IPS-20b (cell line): ENCODE results near the gene PTTG1.

Experiments used
- H3K27ac ChIP-seq: one replicate; pipeline ENCODE4 v1.5.1; 2013; ENCODE audit warnings: low read length
- H3K27me3 ChIP-seq: 2 replicates; pipeline ENCODE4 v1.6.1; 2013; ENCODE audit warnings: mild to moderate bottlenecking, low read length, inconsistent platforms; ENCODE audit not compliant: insufficient read depth
- H3K36me3 ChIP-seq: 2 replicates; pipeline ENCODE4 v1.6.1; 2013; ENCODE audit warnings: low read depth, mild to moderate bottlenecking, inconsistent platforms, low read length, moderate library complexity; ENCODE audit not compliant: insufficient read depth
- H3K4me1 ChIP-seq: 2 replicates; pipeline ENCODE4 v1.6.1; 2013; ENCODE audit warnings: mild to moderate bottlenecking, control low read depth, inconsistent platforms, low read length, moderate library complexity; ENCODE audit not compliant: insufficient read depth
- H3K4me3 ChIP-seq: 2 replicates; pipeline ENCODE4 v1.5.1; 2013; ENCODE audit warnings: mild to moderate bottlenecking, low read length, inconsistent platforms
- H3K9ac ChIP-seq: 2 replicates; pipeline ENCODE4 v1.6.1; 2013; ENCODE audit warnings: low read depth, mild to moderate bottlenecking, inconsistent platforms, low read length, moderate library complexity
- H3K9me3 ChIP-seq: 2 replicates; pipeline ENCODE4 v1.6.1; 2013; ENCODE audit warnings: mild to moderate bottlenecking, low read depth, low read length, inconsistent platforms; ENCODE audit not compliant: insufficient read depth

PTTG1 gene

DNA sequence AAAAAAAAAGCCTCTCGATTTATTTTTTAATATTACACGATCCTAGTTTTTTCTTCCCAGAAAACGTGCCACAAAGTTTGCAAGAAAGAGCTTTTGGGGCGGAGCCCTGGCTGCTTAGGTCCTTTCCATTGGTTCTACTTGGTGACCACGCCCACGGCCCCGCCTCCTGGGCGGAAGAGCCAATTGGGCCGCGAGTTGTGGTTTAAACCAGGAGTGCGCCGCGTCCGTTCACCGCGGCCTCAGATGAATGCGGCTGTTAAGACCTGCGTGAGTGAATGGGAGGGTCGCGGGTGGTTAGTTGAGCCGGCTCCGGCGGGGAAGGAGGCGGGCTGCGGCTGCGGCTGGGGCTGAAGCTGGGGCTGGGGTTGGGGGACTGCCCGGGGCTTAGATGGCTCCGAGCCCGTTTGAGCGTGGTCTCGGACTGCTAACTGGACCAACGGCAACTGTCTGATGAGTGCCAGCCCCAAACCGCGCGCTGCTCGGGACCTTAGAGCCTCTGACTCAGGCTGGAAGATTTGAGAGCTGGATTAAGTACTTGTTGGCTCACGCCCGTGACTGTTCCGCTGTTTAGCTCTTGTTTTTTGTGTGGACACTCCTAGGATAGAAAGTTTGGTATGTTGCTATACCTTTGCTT is at the start of gene PTTG1:
Gene PTTG1, plus strand, starts transcription at position 231 of the 634 bp plus-strand sequence. CDS start 458 bp downstream, outside the sequence.
- Histone ChIP-seq H3K27me3 (no peaks in the 10 kb centered on the region), H3K4me1 (peaks cover 26% of the 10 kb centered on the region), H3K9me3 (no peaks in the 10 kb centered on the region), H3K36me3 (peaks cover 43% of the 10 kb centered on the region), H3K4me3 (peak within 1 kb of the TSS; percentile 98), H3K27ac (peak within 1 kb of the TSS; percentile 38), H3K9ac (peak within 1 kb of the TSS; percentile 97)

DNA sequence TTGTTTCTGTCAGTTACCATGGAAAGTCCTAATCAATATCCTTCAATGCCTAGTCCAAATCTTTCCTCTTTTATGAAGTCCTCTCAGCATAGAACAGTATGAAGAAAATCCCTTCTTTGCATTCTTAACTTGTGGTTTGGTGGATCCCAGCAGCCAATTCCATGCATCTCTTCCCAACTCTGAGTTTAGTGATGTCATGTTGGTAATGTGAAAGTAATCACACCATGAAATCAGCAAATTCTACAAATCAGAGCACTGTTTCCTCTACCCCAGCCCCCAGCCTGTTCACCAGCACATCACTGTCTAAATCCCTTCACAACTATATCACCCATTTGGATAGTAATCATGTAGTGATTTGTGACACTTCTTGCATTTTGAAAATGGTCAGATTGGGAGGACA is 46.5 kb upstream of the PTTG1 start:
- Histone ChIP-seq H3K9me3 (no peaks in the 10 kb centered on the region), H3K4me1 (peaks cover 3% of the 10 kb centered on the region; the same call in 1 of the 2 replicates), H3K36me3 (no peaks in the 10 kb centered on the region), H3K9ac (no peak overlapping the region), H3K27ac (no peak overlapping the region), H3K27me3 (peaks cover 21% of the 10 kb centered on the region), H3K4me3 (no peak overlapping the region)

DNA sequence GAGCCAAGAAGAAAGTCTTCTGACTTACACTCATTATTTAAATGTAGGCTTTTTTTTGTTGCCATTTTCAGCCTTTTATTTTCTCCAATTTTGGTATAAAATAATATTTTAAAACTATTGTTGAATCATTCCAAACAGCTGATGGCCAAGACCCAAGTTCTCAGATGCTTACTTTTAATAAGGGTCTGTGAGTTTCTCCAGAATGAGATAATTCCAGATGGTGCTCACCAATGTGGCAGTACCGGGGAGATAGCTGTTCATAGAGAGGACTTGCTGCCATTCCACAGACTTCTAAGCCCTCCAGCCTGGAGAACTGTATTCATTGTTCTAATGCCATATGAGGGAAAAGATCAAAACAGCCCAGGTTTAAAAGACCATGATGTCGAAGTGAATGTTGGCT is 46.0 kb upstream of the PTTG1 start:
- Histone ChIP-seq H3K27ac (no peak overlapping the region), H3K4me1 (peaks cover under 1% of the 10 kb centered on the region; the same call in 1 of the 2 replicates), H3K27me3 (peaks cover 16% of the 10 kb centered on the region), H3K9ac (no peak overlapping the region), H3K4me3 (no peak overlapping the region), H3K9me3 (no peaks in the 10 kb centered on the region), H3K36me3 (no peaks in the 10 kb centered on the region)

DNA sequence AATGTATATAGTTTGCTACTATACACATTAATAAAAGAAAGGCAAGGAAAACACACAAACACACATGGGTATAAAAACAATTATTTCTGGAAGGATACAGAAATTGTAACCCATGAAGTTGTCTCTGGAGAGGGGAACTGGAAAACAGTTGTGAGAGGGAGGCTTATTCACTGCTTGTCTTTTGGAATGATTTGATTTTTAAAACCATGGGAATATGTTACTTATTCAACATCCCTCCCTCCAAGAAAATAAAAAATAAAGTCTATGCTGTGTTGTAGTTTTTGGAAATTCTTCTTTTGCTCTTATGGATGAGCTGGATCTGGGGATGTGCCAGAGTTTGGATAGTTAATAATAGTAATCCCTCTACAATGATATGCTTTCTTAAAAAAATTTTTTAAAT is 45.2 kb upstream of the PTTG1 start:
- Histone ChIP-seq H3K9me3 (no peaks in the 10 kb centered on the region), H3K9ac (no peak overlapping the region), H3K4me3 (no peak overlapping the region), H3K36me3 (no peaks in the 10 kb centered on the region), H3K27me3 (peaks cover 9% of the 10 kb centered on the region; the same call in 1 of the 2 replicates), H3K27ac (no peak overlapping the region), H3K4me1 (no peaks in the 10 kb centered on the region)

DNA sequence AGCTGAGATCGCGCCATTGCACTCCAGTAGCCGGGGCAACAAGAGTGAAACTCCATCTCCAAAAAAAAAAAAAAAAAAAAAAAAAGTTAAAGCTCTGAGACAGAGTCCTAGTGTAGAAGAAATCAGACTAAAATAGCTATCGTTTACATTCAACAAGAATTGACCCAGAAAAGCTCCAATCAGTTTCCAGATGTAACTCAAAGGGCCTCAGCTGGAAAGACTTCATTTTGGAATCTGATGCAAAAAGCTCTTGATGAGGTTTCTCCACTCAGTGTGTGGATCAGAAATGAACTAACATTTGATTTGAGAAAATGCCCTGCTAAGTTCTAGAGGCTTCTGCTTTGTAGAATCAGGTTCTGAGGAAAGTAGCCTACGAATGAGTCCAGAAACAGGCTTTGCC is 44.0 kb upstream of the PTTG1 start:
- no peaks in the 10 kb centered on the region for H3K27me3 ChIP-seq
- H3K4me1 ChIP-seq = no peaks in the 10 kb centered on the region
- H3K4me3 ChIP-seq = no peak overlapping the region
- no peak overlapping the region for H3K27ac ChIP-seq
- H3K9ac ChIP-seq = no peak overlapping the region
- H3K36me3 ChIP-seq = no peaks in the 10 kb centered on the region
- H3K9me3 ChIP-seq = no peaks in the 10 kb centered on the region

DNA sequence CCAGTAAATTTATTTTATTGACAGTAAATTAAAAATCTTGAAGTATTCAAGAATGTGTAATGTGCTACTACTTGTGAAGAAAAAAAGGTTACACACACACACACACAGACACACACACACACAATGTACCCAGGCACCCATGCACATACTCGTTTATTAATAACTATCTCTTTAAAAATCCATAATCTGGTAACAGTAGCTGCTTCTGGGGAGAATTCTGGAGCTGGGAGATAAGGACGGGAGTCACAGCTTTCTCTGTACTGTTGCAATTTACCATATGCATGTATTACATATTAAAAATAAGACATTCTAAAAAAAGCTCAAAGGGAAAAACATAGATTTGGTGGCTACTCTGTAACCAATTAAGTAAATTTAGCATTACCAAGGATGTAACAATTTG is 43.3 kb upstream of the PTTG1 start:
- Histone ChIP-seq H3K9ac (no peak overlapping the region), H3K4me1 (no peaks in the 10 kb centered on the region), H3K9me3 (no peaks in the 10 kb centered on the region), H3K27me3 (no peaks in the 10 kb centered on the region), H3K27ac (no peak overlapping the region), H3K4me3 (no peak overlapping the region), H3K36me3 (no peaks in the 10 kb centered on the region)

DNA sequence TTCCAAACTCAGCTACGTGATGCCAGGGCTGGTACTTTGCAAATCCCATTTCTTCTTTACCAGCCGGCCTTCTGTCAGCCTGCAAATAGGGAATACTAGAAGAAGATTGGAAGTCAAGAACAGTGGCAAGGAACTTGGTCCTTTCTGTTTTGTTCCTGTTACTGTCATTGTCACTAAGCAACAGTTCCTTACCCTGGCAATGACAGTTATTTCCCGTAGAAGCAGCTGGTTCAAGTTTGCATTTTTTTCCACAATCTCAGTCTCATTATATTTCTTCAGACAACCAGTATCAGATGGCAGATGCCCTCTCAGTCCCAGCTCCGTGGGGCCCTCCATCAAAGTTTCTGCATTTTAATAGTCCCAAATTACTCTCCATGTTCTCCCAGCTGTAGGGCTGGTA is 42.1 kb upstream of the PTTG1 start:
- no peaks in the 10 kb centered on the region for H3K36me3 ChIP-seq
- H3K4me3 ChIP-seq = no peak overlapping the region
- no peaks in the 10 kb centered on the region for H3K9me3 ChIP-seq
- H3K9ac ChIP-seq = no peak overlapping the region
- H3K4me1 ChIP-seq = no peaks in the 10 kb centered on the region
- no peak overlapping the region for H3K27ac ChIP-seq
- H3K27me3 ChIP-seq = no peaks in the 10 kb centered on the region

DNA sequence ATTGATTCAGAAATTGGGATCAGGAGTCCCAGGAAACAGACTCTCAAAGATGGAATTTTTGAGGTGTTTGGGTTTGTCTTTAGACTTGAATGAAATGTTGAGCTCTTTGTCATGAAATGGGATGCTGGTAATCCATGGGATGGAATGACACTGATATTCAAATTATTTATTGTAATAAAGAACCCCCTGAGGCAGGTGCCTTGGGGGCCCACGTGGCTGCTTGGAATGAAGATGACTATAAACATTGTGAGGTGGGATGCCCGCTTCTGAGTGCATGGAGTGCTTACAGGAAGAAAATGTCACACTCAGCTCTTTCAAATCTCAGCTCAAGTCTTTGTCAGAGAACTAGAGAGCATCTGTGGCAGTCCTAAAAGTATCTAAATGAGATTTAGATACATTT is 41.6 kb upstream of the PTTG1 start:
- no peak overlapping the region for H3K9ac ChIP-seq
- no peaks in the 10 kb centered on the region for H3K9me3 ChIP-seq
- no peaks in the 10 kb centered on the region for H3K4me1 ChIP-seq
- H3K27me3 ChIP-seq = no peaks in the 10 kb centered on the region
- no peaks in the 10 kb centered on the region for H3K36me3 ChIP-seq
- no peak overlapping the region for H3K27ac ChIP-seq
- H3K4me3 ChIP-seq = no peak overlapping the region

DNA sequence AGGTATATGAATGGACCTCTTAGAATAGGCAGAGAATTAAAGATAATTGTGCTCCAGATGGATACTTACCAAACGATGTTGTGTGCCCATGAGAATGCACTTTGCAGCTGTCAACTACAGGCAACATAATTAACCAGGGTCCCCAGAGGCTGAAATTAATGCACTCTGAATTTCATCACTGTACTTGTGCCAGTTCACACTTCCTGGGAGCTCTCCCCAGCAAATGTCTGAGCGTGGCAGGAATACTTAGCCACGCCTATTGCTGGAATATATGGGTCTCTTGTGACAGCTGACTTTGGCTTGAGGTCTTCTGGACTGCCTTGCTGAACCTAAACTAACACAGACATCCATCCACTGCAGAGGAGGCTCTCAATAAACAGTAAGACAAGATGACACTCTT is 39.3 kb upstream of the PTTG1 start:
- no peaks in the 10 kb centered on the region for H3K27me3 ChIP-seq
- H3K4me1 ChIP-seq = no peaks in the 10 kb centered on the region
- H3K27ac ChIP-seq = no peak overlapping the region
- no peak overlapping the region for H3K9ac ChIP-seq
- H3K9me3 ChIP-seq = 0 out of 2 replicates have a peak, but pooled peaks cover under 1% of the 10 kb centered on the region
- H3K4me3 ChIP-seq = no peak overlapping the region
- H3K36me3 ChIP-seq = no peaks in the 10 kb centered on the region

DNA sequence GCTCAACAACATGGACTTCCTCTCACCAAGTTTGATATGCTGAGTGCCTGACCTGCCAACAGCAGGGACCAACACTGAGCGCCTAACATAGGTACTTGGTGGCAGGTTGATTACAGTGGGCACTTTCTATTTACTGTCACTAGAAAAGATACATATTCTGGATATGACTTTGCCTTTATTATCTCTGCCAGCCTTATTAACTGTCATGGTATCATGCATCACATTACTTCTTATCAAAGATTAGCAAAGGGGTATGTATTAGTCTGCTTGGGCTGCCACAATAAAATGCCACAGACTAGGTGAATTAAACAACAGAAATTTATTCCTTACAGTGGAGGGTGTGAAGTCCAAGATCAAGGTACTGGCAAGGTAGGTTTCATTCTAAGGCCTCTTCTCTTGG is 37.0 kb upstream of the PTTG1 start:
- no peak overlapping the region for H3K9ac ChIP-seq
- no peak overlapping the region for H3K4me3 ChIP-seq
- no peaks in the 10 kb centered on the region for H3K36me3 ChIP-seq
- peaks cover 8% of the 10 kb centered on the region; the same call in 1 of the 2 replicates for H3K9me3 ChIP-seq
- H3K4me1 ChIP-seq = no peaks in the 10 kb centered on the region
- H3K27ac ChIP-seq = no peak overlapping the region
- H3K27me3 ChIP-seq = no peaks in the 10 kb centered on the region

DNA sequence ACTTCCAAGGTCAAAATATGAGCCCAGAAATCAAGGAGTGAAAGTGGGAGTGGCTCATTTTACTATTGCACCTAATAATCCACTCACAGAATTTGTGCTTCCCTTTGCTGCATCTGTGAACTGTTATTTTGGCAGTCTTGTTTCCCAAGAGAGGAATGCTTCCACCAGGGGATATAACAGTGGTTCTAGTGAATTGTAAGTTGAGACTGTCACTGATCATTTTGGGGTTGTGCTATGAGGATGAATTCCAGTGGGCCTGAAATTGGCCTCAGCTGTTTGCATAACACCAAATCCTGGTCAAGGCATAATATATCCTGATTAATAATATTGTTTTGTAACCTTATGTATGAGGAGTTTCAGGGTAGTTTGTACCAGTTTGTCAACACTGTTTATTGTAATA is 36.2 kb upstream of the PTTG1 start:
- Histone ChIP-seq H3K9ac (no peak overlapping the region), H3K36me3 (no peaks in the 10 kb centered on the region), H3K4me3 (no peak overlapping the region), H3K27ac (no peak overlapping the region), H3K4me1 (no peaks in the 10 kb centered on the region), H3K9me3 (peaks cover 8% of the 10 kb centered on the region; the same call in 1 of the 2 replicates), H3K27me3 (no peaks in the 10 kb centered on the region)

DNA sequence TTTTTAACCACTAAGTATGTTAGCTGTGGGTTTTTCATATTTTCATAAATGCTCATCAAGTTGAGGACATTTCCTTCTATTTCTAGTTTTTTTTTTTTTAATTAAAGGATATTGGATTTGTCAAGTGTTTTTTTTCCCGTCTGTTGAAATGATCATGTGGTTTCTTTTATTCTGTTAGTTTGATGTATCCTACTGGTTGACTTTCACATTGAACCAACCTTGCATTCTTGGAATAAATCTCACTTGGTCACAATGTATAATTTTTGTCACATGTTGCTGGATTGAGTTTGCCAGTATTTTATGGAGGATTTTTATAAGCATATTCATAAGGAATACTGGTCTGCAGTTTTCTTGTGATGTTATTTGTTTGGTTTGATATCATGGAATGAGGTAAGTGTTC is 34.2 kb upstream of the PTTG1 start:
- H3K36me3 ChIP-seq = no peaks in the 10 kb centered on the region
- no peak overlapping the region for H3K4me3 ChIP-seq
- no peaks in the 10 kb centered on the region for H3K27me3 ChIP-seq
- H3K27ac ChIP-seq = no peak overlapping the region
- H3K9ac ChIP-seq = no peak overlapping the region
- no peaks in the 10 kb centered on the region for H3K4me1 ChIP-seq
- peaks cover 8% of the 10 kb centered on the region; the same call in 1 of the 2 replicates for H3K9me3 ChIP-seq
